Measurements from ENCODE around the gene ADPGK.

GRCh38 chr15:72785841-72786240, 2.3 kb upstream of the ADPGK start:
- TF ChIP-seq, protein P1, sequence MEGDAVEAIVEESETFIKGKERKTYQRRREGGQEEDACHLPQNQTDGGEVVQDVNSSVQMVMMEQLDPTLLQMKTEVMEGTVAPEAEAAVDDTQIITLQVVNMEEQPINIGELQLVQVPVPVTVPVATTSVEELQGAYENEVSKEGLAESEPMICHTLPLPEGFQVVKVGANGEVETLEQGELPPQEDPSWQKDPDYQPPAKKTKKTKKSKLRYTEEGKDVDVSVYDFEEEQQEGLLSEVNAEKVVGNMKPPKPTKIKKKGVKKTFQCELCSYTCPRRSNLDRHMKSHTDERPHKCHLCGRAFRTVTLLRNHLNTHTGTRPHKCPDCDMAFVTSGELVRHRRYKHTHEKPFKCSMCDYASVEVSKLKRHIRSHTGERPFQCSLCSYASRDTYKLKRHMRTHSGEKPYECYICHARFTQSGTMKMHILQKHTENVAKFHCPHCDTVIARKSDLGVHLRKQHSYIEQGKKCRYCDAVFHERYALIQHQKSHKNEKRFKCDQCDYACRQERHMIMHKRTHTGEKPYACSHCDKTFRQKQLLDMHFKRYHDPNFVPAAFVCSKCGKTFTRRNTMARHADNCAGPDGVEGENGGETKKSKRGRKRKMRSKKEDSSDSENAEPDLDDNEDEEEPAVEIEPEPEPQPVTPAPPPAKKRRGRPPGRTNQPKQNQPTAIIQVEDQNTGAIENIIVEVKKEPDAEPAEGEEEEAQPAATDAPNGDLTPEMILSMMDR (IDR thresholded peaks at IDR 0.05), result no peak
- no peak for TF ChIP-seq EZH2 (IDR thresholded peaks at IDR 0.05; ENCODE audit: borderline replicate concordance, insufficient read depth, low read depth, low read length, poor library complexity, severe bottlenecking)
